Lower lobe of right lung (tissue), 2 donors: ENCODE measurements around the gene SWT1. TPM values are rescaled to one million over a fixed set of nuclear protein-coding genes. Genes with fewer than 3 reads are reported as not detected.

Experiments used
- ATAC-seq, 2 donors: fragments of 200-7000 bp; cut with Tn5 transposase; one replicate each; pipeline ENCODE4 v1.9.1; 2020 to 2022; ENCODE audit warnings: mild to moderate bottlenecking in 2 of 2, moderate library complexity in 2 of 2
- DNase-seq: peaks from one replicate; pipeline ENCODE4 v3.0.0-alpha.2; 2020
- H3K27ac ChIP-seq: fragments of 200-600 bp; one replicate; pipeline ENCODE4 v1.8.0; 2022
- H3K27me3 ChIP-seq: fragments of 200-600 bp; one replicate; pipeline ENCODE4 v1.8.0; 2022; ENCODE audit warnings: low read depth
- H3K36me3 ChIP-seq: fragments of 200-600 bp; one replicate; pipeline ENCODE4 v1.8.0; 2022; ENCODE audit warnings: mild to moderate bottlenecking
- H3K4me1 ChIP-seq: fragments of 200-600 bp; one replicate; pipeline ENCODE4 v1.8.0; 2022
- H3K4me3 ChIP-seq: fragments of 200-600 bp; one replicate; pipeline ENCODE4 v1.8.0; 2022; ENCODE audit warnings: mild to moderate bottlenecking
- H3K9me3 ChIP-seq: fragments of 200-600 bp; one replicate; pipeline ENCODE4 v1.8.0; 2022
- CTCF ChIP-seq: fragments of 200-600 bp; IDR thresholded peaks from one replicate; pipeline ENCODE4 v1.8.0; 2022; ENCODE audit warnings: antibody characterized with exemption, mild to moderate bottlenecking
- intact Hi-C: fragments of 100-400 bp; cut with DNase I; formaldehyde crosslinking; loops from one replicate; pipeline ENCODE4 v1.11.0; 2022
- total RNA-seq: library from RNA; stranded (reverse); fragmentation: NEBNext Ultra II Directional; extraction: Animal tissue kit (Norgen Biotek cat#: 25700); gene quantifications from one replicate; pipeline ENCODE4 v1.2.1, GENCODE V29; 2021
- donor health status: DM: no; HTN: yes; CAD: no; lungs with severe emphysema.

Gene SWT1
- total RNA-seq, 1 donor from 2014 or later: 7.4 TPM

- no peak for DNase-seq
- ATAC-seq: no peak
- H3K36me3 ChIP-seq: no peaks in the 10 kb centered on the region
- TF ChIP-seq CTCF: no peak
- H3K27me3 ChIP-seq: no peaks in the 10 kb centered on the region
- H3K9me3 ChIP-seq: no peaks in the 10 kb centered on the region
- intact Hi-C loops: no loop called here
- H3K27ac ChIP-seq: no peak overlapping the region
- H3K4me3 ChIP-seq: no peak overlapping the region
- H3K4me1 ChIP-seq: no peaks in the 10 kb centered on the region
Observed at GRCh38 chr1:185258676-185259075, 101.7 kb downstream of the SWT1 start.

GRCh38 chr1:185260611-185261010, 103.6 kb downstream of the SWT1 start:
- Histone ChIP-seq H3K4me1 (no peaks in the 10 kb centered on the region), H3K4me3 (no peak overlapping the region), H3K36me3 (no peaks in the 10 kb centered on the region), H3K9me3 (no peaks in the 10 kb centered on the region), H3K27ac (no peak overlapping the region), H3K27me3 (no peaks in the 10 kb centered on the region)
- intact Hi-C loops: no loop called here
- DNase-seq: no peak
- no peak for TF ChIP-seq CTCF
- no peak for ATAC-seq

- Histone ChIP-seq H3K27me3 (no peaks in the 10 kb centered on the region), H3K27ac (no peak overlapping the region), H3K4me1 (no peaks in the 10 kb centered on the region), H3K9me3 (no peaks in the 10 kb centered on the region), H3K36me3 (no peaks in the 10 kb centered on the region), H3K4me3 (no peak overlapping the region)
- ATAC-seq (no peak), DNase-seq (no peak)
- no peak for TF ChIP-seq CTCF
- intact Hi-C loops: no loop called here
Observed at GRCh38 chr1:185262151-185262550, 105.2 kb downstream of the SWT1 start.

GRCh38 chr1:185263292-185263691, 106.3 kb downstream of the SWT1 start:
- Histone ChIP-seq H3K4me3 (no peak overlapping the region), H3K9me3 (no peaks in the 10 kb centered on the region), H3K36me3 (no peaks in the 10 kb centered on the region), H3K4me1 (no peaks in the 10 kb centered on the region), H3K27ac (no peak overlapping the region), H3K27me3 (no peaks in the 10 kb centered on the region)
- no peak for ATAC-seq
- intact Hi-C loops: no loop called here
- TF ChIP-seq CTCF: no peak
- no peak for DNase-seq

GRCh38 chr1:185263780-185264179, 106.8 kb downstream of the SWT1 start:
- Histone ChIP-seq H3K4me1 (no peaks in the 10 kb centered on the region), H3K27ac (no peak overlapping the region), H3K4me3 (no peak overlapping the region), H3K9me3 (no peaks in the 10 kb centered on the region), H3K27me3 (no peaks in the 10 kb centered on the region), H3K36me3 (no peaks in the 10 kb centered on the region)
- ATAC-seq (no peak), DNase-seq (no peak)
- no peak for TF ChIP-seq CTCF
- intact Hi-C loops: no loop called here

GRCh38 chr1:185265314-185265713, 108.3 kb downstream of the SWT1 start:
- Histone ChIP-seq H3K4me1 (no peaks in the 10 kb centered on the region), H3K27me3 (no peaks in the 10 kb centered on the region), H3K9me3 (no peaks in the 10 kb centered on the region), H3K27ac (no peak overlapping the region), H3K36me3 (no peaks in the 10 kb centered on the region), H3K4me3 (no peak overlapping the region)
- intact Hi-C loops: no loop called here
- no peak for DNase-seq
- no peak for TF ChIP-seq CTCF
- no peak for ATAC-seq
